C4-2B (cell line): Measurements from ENCODE around the gene HMGXB3.

Source experiments
- ZFX ChIP-seq: fragments of 450-650 bp; IDR thresholded peaks from 2 replicates; pipeline ENCODE4 v1.6.1; 2017
- TF ChIP-seq, protein P1 (sequence below): fragments of 450-650 bp; conservative IDR thresholded peaks from 2 replicates; pipeline ENCODE4 v1.5.1; 2017; ENCODE audit warnings: mild to moderate bottlenecking

DNA sequence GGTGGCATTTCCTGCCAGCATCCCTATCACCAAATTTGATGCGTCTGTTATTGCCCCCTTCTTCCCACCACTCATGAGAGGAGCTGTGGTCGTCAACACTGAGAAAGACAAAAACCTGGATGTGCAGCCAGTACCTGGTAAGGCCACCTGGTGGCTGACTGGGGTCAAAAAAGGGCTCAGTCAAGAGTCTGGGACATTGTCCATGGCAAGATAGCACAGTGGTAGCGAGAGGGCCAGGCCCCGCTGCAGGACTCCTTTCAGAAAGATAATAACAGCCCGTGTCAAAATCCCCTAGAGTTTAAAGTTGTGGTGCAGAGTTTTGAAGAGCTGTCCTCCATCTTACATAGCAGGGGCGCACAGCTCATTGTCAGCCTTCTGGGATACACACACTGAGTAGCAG is 45.0 kb downstream of the HMGXB3 start:
- TF ChIP-seq, protein P1, sequence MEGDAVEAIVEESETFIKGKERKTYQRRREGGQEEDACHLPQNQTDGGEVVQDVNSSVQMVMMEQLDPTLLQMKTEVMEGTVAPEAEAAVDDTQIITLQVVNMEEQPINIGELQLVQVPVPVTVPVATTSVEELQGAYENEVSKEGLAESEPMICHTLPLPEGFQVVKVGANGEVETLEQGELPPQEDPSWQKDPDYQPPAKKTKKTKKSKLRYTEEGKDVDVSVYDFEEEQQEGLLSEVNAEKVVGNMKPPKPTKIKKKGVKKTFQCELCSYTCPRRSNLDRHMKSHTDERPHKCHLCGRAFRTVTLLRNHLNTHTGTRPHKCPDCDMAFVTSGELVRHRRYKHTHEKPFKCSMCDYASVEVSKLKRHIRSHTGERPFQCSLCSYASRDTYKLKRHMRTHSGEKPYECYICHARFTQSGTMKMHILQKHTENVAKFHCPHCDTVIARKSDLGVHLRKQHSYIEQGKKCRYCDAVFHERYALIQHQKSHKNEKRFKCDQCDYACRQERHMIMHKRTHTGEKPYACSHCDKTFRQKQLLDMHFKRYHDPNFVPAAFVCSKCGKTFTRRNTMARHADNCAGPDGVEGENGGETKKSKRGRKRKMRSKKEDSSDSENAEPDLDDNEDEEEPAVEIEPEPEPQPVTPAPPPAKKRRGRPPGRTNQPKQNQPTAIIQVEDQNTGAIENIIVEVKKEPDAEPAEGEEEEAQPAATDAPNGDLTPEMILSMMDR: no peak
- no peak for TF ChIP-seq ZFX
